ENCODE results near the gene AURKB. TPM values are rescaled to one million over a fixed set of nuclear protein-coding genes. Genes with fewer than 3 reads are reported as not detected.

AURKB gene
- total and polyA plus RNA-seq, 2 of the 13 experiments (the other 11 are each of a cell fraction or from before 2014, with no cell fraction given), result 29.5 to 75.3 TPM

DNA sequence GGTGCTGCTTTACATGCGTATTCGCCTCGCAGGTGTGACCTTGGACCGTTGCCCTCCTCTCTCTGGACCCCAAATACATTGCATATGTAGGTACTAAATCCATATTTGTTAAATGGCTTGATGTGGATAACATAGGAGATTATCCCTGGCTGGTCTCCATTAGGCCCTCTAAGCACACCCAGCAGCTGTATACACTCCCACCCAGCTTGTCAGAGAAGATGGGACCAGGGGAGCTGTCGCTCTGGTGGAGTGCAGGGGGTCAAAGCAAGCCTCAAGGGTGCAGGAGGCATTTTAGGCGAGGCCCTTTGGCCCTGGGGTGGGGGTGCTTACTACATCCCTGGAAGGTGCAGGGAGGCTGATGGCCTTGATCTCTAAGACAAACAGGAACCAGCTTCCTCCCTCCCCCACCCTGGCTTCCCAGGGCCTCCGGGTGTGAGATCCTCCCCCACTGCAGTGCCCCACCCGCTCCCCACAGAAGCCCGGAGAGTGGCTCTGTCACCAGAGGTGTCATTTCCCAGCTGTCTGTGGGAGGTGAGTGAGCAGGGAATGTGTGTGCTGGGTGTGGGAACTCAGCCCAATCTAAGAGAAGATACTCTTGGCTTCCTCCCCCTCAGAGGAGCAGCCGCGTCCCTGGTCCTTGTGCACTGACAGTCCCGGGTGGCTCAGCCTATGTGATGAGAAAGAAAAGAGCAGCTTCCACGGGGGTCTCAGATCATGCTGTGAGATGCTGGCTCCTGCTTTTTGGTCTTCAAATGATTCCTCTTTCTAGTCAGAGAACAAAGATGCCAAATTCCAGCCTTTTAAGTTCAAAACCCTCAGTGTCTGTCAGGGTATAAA lies 46.2 kb downstream of the AURKB start (continued):
- no peak for TF ChIP-seq SAFB2 (CRISPR knock-in tag; IDR thresholded peaks at IDR 0.05; ENCODE audit: borderline replicate concordance, low read depth)
- TF ChIP-seq, protein P1, sequence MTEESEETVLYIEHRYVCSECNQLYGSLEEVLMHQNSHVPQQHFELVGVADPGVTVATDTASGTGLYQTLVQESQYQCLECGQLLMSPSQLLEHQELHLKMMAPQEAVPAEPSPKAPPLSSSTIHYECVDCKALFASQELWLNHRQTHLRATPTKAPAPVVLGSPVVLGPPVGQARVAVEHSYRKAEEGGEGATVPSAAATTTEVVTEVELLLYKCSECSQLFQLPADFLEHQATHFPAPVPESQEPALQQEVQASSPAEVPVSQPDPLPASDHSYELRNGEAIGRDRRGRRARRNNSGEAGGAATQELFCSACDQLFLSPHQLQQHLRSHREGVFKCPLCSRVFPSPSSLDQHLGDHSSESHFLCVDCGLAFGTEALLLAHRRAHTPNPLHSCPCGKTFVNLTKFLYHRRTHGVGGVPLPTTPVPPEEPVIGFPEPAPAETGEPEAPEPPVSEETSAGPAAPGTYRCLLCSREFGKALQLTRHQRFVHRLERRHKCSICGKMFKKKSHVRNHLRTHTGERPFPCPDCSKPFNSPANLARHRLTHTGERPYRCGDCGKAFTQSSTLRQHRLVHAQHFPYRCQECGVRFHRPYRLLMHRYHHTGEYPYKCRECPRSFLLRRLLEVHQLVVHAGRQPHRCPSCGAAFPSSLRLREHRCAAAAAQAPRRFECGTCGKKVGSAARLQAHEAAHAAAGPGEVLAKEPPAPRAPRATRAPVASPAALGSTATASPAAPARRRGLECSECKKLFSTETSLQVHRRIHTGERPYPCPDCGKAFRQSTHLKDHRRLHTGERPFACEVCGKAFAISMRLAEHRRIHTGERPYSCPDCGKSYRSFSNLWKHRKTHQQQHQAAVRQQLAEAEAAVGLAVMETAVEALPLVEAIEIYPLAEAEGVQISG (CRISPR knock-in tag; IDR thresholded peaks at IDR 0.05), result no peak
- peak; percentile 44; the same call in 1 of the 2 replicates for TF ChIP-seq NR2C2 (CRISPR knock-in tag; IDR thresholded peaks at IDR 0.05; ENCODE audit: borderline replicate concordance)
- TF ChIP-seq NAIF1 (CRISPR knock-in tag; IDR thresholded peaks at IDR 0.05; ENCODE audit: borderline replicate concordance), result no peak
- TF ChIP-seq, protein P2, sequence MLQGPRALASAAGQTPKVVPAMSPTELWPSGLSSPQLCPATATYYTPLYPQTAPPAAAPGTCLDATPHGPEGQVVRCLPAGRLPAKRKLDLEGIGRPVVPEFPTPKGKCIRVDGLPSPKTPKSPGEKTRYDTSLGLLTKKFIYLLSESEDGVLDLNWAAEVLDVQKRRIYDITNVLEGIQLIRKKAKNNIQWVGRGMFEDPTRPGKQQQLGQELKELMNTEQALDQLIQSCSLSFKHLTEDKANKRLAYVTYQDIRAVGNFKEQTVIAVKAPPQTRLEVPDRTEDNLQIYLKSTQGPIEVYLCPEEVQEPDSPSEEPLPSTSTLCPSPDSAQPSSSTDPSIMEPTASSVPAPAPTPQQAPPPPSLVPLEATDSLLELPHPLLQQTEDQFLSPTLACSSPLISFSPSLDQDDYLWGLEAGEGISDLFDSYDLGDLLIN (CRISPR knock-in tag; IDR thresholded peaks at IDR 0.05; ENCODE audit: borderline replicate concordance), result no peak
- TF ChIP-seq MEIS2 (CRISPR knock-in tag; IDR thresholded peaks at IDR 0.05), result no peak
- TF ChIP-seq, protein P3, sequence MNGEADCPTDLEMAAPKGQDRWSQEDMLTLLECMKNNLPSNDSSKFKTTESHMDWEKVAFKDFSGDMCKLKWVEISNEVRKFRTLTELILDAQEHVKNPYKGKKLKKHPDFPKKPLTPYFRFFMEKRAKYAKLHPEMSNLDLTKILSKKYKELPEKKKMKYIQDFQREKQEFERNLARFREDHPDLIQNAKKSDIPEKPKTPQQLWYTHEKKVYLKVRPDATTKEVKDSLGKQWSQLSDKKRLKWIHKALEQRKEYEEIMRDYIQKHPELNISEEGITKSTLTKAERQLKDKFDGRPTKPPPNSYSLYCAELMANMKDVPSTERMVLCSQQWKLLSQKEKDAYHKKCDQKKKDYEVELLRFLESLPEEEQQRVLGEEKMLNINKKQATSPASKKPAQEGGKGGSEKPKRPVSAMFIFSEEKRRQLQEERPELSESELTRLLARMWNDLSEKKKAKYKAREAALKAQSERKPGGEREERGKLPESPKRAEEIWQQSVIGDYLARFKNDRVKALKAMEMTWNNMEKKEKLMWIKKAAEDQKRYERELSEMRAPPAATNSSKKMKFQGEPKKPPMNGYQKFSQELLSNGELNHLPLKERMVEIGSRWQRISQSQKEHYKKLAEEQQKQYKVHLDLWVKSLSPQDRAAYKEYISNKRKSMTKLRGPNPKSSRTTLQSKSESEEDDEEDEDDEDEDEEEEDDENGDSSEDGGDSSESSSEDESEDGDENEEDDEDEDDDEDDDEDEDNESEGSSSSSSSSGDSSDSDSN (CRISPR knock-in tag; IDR thresholded peaks at IDR 0.05), result no peak; the same call in 1 of the 2 replicates
- no peak for TF ChIP-seq KDM3A (CRISPR knock-in tag; IDR thresholded peaks at IDR 0.05; ENCODE audit: low read depth)
- peak; percentile 59; the same call in 1 of the 2 replicates for TF ChIP-seq FOXO1 (CRISPR knock-in tag; IDR thresholded peaks at IDR 0.05)
- TF ChIP-seq, protein P4, sequence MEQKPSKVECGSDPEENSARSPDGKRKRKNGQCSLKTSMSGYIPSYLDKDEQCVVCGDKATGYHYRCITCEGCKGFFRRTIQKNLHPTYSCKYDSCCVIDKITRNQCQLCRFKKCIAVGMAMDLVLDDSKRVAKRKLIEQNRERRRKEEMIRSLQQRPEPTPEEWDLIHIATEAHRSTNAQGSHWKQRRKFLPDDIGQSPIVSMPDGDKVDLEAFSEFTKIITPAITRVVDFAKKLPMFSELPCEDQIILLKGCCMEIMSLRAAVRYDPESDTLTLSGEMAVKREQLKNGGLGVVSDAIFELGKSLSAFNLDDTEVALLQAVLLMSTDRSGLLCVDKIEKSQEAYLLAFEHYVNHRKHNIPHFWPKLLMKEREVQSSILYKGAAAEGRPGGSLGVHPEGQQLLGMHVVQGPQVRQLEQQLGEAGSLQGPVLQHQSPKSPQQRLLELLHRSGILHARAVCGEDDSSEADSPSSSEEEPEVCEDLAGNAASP (CRISPR knock-in tag; IDR thresholded peaks at IDR 0.05; ENCODE audit: borderline replicate concordance), result no peak; the same call in 1 of the 2 replicates
- TF ChIP-seq, protein P5, sequence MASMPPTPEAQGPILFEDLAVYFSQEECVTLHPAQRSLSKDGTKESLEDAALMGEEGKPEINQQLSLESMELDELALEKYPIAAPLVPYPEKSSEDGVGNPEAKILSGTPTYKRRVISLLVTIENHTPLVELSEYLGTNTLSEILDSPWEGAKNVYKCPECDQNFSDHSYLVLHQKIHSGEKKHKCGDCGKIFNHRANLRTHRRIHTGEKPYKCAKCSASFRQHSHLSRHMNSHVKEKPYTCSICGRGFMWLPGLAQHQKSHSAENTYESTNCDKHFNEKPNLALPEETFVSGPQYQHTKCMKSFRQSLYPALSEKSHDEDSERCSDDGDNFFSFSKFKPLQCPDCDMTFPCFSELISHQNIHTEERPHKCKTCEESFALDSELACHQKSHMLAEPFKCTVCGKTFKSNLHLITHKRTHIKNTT (CRISPR knock-in tag; IDR thresholded peaks at IDR 0.05), result no peak
- TF ChIP-seq, protein P6, sequence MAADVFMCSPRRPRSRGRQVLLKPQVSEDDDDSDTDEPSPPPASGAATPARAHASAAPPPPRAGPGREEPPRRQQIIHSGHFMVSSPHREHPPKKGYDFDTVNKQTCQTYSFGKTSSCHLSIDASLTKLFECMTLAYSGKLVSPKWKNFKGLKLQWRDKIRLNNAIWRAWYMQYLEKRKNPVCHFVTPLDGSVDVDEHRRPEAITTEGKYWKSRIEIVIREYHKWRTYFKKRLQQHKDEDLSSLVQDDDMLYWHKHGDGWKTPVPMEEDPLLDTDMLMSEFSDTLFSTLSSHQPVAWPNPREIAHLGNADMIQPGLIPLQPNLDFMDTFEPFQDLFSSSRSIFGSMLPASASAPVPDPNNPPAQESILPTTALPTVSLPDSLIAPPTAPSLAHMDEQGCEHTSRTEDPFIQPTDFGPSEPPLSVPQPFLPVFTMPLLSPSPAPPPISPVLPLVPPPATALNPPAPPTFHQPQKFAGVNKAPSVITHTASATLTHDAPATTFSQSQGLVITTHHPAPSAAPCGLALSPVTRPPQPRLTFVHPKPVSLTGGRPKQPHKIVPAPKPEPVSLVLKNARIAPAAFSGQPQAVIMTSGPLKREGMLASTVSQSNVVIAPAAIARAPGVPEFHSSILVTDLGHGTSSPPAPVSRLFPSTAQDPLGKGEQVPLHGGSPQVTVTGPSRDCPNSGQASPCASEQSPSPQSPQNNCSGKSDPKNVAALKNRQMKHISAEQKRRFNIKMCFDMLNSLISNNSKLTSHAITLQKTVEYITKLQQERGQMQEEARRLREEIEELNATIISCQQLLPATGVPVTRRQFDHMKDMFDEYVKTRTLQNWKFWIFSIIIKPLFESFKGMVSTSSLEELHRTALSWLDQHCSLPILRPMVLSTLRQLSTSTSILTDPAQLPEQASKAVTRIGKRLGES (CRISPR knock-in tag; IDR thresholded peaks at IDR 0.05; ENCODE audit: borderline replicate concordance), result no peak
- TF ChIP-seq MBNL3 (CRISPR knock-in tag; conservative IDR thresholded peaks at IDR 0.05), result no peak

Measured in HepG2 (cell line).